ENCODE data around the gene UBASH3B.
A peak's percentile ranks its signal among the peaks of the same experiment; 100 is the strongest.

GRCh38 chr11:122788781-122789535, 133.4 kb downstream of the UBASH3B start:
- TF ChIP-seq, protein P1, sequence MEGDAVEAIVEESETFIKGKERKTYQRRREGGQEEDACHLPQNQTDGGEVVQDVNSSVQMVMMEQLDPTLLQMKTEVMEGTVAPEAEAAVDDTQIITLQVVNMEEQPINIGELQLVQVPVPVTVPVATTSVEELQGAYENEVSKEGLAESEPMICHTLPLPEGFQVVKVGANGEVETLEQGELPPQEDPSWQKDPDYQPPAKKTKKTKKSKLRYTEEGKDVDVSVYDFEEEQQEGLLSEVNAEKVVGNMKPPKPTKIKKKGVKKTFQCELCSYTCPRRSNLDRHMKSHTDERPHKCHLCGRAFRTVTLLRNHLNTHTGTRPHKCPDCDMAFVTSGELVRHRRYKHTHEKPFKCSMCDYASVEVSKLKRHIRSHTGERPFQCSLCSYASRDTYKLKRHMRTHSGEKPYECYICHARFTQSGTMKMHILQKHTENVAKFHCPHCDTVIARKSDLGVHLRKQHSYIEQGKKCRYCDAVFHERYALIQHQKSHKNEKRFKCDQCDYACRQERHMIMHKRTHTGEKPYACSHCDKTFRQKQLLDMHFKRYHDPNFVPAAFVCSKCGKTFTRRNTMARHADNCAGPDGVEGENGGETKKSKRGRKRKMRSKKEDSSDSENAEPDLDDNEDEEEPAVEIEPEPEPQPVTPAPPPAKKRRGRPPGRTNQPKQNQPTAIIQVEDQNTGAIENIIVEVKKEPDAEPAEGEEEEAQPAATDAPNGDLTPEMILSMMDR (conservative IDR thresholded peaks at IDR 0.05; ENCODE audit: low read length) = peak; percentile 61
- no peak for TF ChIP-seq EZH2phosphoT487 (IDR thresholded peaks at IDR 0.05; ENCODE audit: borderline replicate concordance)
